ENCODE results near the gene ANKHD1.

The ANKHD1 gene

DNA sequence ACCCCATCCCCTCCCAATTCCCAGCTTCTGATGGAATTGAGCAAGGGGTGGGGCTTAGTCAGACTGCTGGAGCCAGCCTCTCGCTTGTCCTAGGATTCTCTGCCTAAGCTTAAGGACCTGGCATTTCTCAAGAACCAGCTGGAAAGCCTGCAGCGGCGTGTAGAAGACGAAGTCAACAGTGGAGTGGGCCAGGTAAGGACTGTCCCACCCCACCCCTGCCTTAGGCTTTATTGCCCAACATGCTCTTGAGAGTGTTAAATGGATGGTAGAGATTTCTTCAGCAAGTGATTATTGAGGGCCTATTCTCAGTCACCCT lies 164.1 kb downstream of the ANKHD1 start:
- no peak for DNase-seq (ENCODE audit: low read depth)
- TF ChIP-seq, protein P1, sequence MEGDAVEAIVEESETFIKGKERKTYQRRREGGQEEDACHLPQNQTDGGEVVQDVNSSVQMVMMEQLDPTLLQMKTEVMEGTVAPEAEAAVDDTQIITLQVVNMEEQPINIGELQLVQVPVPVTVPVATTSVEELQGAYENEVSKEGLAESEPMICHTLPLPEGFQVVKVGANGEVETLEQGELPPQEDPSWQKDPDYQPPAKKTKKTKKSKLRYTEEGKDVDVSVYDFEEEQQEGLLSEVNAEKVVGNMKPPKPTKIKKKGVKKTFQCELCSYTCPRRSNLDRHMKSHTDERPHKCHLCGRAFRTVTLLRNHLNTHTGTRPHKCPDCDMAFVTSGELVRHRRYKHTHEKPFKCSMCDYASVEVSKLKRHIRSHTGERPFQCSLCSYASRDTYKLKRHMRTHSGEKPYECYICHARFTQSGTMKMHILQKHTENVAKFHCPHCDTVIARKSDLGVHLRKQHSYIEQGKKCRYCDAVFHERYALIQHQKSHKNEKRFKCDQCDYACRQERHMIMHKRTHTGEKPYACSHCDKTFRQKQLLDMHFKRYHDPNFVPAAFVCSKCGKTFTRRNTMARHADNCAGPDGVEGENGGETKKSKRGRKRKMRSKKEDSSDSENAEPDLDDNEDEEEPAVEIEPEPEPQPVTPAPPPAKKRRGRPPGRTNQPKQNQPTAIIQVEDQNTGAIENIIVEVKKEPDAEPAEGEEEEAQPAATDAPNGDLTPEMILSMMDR (IDR thresholded peaks at IDR 0.05; ENCODE audit: insufficient read depth, low read depth, low read length, missing control alignments): no peak
- H3K4me3 ChIP-seq (ENCODE audit: low read depth, low read length): peak overlapping the region; percentile 93

DNA sequence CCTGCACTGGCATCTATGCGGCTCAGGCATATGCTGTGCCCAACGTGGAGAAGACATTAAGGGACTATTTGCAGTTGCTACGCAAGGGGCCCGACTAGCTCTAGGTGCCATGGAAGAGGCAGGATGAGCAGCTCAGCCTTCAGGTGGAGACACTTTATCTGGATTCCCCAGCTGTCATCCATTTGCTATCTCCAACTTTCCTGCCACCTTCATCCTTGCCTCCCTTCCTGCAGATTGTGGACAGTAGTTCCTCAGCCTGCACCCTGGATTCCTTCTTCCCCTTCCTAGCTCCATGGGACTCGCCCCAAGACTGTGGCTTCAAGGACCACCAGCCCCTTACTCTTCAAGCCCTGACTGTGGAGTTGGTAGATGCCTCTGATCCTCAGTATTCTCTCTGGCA lies 165.0 kb downstream of the ANKHD1 start:
- no peak for DNase-seq (ENCODE audit: low read depth)
- TF ChIP-seq, protein P1 (IDR thresholded peaks at IDR 0.05; ENCODE audit: insufficient read depth, low read depth, low read length, missing control alignments): no peak
- H3K4me3 ChIP-seq (ENCODE audit: low read depth, low read length): no peak overlapping the region

DNA sequence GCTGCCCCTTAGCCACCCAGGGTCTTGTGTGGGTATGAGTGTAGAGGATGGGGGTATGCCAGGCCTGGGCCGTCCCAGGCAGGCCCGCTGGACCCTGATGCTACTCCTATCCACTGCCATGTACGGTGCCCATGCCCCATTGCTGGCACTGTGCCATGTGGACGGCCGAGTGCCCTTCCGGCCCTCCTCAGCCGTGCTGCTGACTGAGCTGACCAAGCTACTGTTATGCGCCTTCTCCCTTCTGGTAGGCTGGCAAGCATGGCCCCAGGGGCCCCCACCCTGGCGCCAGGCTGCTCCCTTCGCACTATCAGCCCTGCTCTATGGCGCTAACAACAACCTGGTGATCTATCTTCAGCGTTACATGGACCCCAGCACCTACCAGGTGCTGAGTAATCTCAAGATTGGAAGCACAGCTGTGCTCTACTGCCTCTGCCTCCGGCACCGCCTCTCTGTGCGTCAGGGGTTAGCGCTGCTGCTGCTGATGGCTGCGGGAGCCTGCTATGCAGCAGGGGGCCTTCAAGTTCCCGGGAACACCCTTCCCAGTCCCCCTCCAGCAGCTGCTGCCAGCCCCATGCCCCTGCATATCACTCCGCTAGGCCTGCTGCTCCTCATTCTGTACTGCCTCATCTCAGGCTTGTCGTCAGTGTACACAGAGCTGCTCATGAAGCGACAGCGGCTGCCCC lies 165.6 kb downstream of the ANKHD1 start:
- peak; percentile 42 for DNase-seq (ENCODE audit: low read depth)
- no peak overlapping the region for H3K4me3 ChIP-seq (ENCODE audit: low read depth, low read length)
- TF ChIP-seq, protein P1 (IDR thresholded peaks at IDR 0.05; ENCODE audit: insufficient read depth, low read depth, low read length, missing control alignments): no peak

DNA sequence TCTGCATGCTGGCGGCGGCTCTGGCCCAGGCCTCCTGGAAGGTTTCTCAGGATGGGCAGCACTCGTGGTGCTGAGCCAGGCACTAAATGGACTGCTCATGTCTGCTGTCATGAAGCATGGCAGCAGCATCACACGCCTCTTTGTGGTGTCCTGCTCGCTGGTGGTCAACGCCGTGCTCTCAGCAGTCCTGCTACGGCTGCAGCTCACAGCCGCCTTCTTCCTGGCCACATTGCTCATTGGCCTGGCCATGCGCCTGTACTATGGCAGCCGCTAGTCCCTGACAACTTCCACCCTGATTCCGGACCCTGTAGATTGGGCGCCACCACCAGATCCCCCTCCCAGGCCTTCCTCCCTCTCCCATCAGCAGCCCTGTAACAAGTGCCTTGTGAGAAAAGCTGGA lies 166.2 kb downstream of the ANKHD1 start:
- no peak overlapping the region for H3K4me3 ChIP-seq (ENCODE audit: low read depth, low read length)
- TF ChIP-seq, protein P1 (IDR thresholded peaks at IDR 0.05; ENCODE audit: insufficient read depth, low read depth, low read length, missing control alignments): no peak
- DNase-seq (ENCODE audit: low read depth): no peak

DNA sequence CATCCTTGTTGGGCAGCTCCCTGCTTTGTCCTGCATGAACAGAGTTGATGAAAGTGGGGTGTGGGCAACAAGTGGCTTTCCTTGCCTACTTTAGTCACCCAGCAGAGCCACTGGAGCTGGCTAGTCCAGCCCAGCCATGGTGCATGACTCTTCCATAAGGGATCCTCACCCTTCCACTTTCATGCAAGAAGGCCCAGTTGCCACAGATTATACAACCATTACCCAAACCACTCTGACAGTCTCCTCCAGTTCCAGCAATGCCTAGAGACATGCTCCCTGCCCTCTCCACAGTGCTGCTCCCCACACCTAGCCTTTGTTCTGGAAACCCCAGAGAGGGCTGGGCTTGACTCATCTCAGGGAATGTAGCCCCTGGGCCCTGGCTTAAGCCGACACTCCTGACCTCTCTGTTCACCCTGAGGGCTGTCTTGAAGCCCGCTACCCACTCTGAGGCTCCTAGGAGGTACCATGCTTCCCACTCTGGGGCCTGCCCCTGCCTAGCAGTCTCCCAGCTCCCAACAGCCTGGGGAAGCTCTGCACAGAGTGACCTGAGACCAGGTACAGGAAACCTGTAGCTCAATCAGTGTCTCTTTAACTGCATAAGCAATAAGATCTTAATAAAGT lies 166.9 kb downstream of the ANKHD1 start:
- DNase-seq (ENCODE audit: low read depth): no peak

DNA sequence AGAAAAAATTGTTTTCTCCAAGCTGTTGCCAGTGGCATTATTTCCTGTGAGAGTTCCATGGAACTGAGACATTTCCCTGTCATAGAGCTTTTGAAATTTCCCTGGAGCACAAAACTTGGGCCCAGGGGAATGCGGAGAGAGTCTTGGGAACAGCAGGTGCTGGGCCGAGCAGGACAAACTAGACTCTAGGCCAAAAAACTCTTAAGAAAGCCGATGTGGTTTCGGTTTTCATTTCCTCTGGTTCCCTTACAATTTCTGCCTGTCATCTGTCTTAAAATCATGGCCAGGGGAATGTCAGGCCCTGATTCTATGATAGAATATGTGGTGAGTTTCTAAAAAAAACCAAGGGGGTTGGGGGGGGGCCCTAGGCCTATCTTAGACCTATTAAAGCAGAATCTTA lies 167.6 kb downstream of the ANKHD1 start:
- TF ChIP-seq, protein P1 (IDR thresholded peaks at IDR 0.05; ENCODE audit: insufficient read depth, low read depth, low read length, missing control alignments): no peak
- no peak for DNase-seq (ENCODE audit: low read depth)
- no peak overlapping the region for H3K4me3 ChIP-seq (ENCODE audit: low read depth, low read length)

More for the DNA sequence above, 166.9 kb downstream of the ANKHD1 start:
- no peak overlapping the region for H3K4me3 ChIP-seq (ENCODE audit: low read depth, low read length)
- TF ChIP-seq, protein P1 (IDR thresholded peaks at IDR 0.05; ENCODE audit: insufficient read depth, low read depth, low read length, missing control alignments): no peak

DNA sequence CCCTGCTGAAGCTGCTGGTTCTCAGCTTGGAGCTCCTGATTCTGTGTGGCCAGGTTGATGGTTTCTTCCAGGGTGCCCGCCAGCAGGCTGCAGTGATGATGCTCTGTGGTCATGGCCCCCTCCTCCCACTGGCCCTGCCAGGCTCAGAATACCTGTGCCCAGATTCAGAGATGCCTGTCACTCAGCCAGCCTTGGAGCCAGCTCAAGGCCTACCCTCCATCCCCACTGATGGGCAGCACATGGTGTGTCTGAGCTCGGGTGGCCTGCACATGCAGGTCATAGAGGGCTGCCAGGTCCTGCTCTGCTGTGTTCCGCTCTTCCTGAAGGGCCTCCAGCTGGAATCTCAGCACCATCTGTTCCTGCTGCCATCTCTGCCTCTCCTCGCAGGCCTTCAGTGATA lies 168.4 kb downstream of the ANKHD1 start:
- TF ChIP-seq, protein P1 (IDR thresholded peaks at IDR 0.05; ENCODE audit: insufficient read depth, low read depth, low read length, missing control alignments): no peak
- H3K4me3 ChIP-seq (ENCODE audit: low read depth, low read length): no peak overlapping the region
- no peak for DNase-seq (ENCODE audit: low read depth)

All from GM12865 (cell line).